HG03521 (cell line): ENCODE results near the gene PLA2G4B.

ENCODE experiments used
- ATAC-seq: cut with Tn5 transposase; IDR thresholded peaks from one replicate; pipeline ENCODE4 v1.9.1; 2021; ENCODE audit warnings: mild to moderate bottlenecking, moderate library complexity; ENCODE audit not compliant: unreplicated experiment

Gene PLA2G4B

GRCh38 chr15:41838400-41838897 is at the start of gene PLA2G4B:
Gene PLA2G4B, plus strand, starts transcription at chr15:41838847. Its CDS starts 67 bp downstream, at chr15:41838914.
- no peak for ATAC-seq

- no peak for ATAC-seq
Observed at GRCh38 chr15:41789236-41789635, 49.4 kb upstream of the PLA2G4B start.

- ATAC-seq = no peak
Observed at GRCh38 chr15:41789662-41790061, 49.0 kb upstream of the PLA2G4B start.

GRCh38 chr15:41790169-41790568 is 48.5 kb upstream of the PLA2G4B start:
- no peak for ATAC-seq

GRCh38 chr15:41790756-41791546 is 47.7 kb upstream of the PLA2G4B start:
- ATAC-seq = no peak

- no peak for ATAC-seq
Observed at GRCh38 chr15:41791547-41791937, 47.1 kb upstream of the PLA2G4B start.

- ATAC-seq = no peak
Observed at GRCh38 chr15:41792000-41792637, 46.5 kb upstream of the PLA2G4B start.

GRCh38 chr15:41794081-41794480 is 44.6 kb upstream of the PLA2G4B start:
- ATAC-seq = no peak

- no peak for ATAC-seq
Observed at GRCh38 chr15:41795996-41796856, 42.4 kb upstream of the PLA2G4B start.

- no peak for ATAC-seq
Observed at GRCh38 chr15:41797201-41797944, 41.3 kb upstream of the PLA2G4B start.

GRCh38 chr15:41798607-41799487 is 39.8 kb upstream of the PLA2G4B start:
- ATAC-seq = no peak

GRCh38 chr15:41799488-41799805 is 39.2 kb upstream of the PLA2G4B start:
- ATAC-seq = no peak

- no peak for ATAC-seq
Observed at GRCh38 chr15:41801185-41801584, 37.5 kb upstream of the PLA2G4B start.

GRCh38 chr15:41801850-41802455 is 36.7 kb upstream of the PLA2G4B start:
- ATAC-seq = no peak

- no peak for ATAC-seq
Observed at GRCh38 chr15:41804361-41804760, 34.3 kb upstream of the PLA2G4B start.

- ATAC-seq = no peak
Observed at GRCh38 chr15:41804916-41805666, 33.6 kb upstream of the PLA2G4B start.

- ATAC-seq = no peak
Observed at GRCh38 chr15:41805711-41806110, 32.9 kb upstream of the PLA2G4B start.

GRCh38 chr15:41806291-41807181 is 32.1 kb upstream of the PLA2G4B start:
- ATAC-seq = no peak
